Stimulated activated CD4-positive, alpha-beta T cell treated with anti-CD3 and anti-CD28 coated beads, Interleukin-4, amount 100 ng/mL, for 4 hours (primary cell): ENCODE measurements around the gene NCK2.

Source experiments
- DNase-seq, 2 experiments: peaks; one replicate each; pipeline ENCODE4 v3.0.0-alpha.2; 2020

NCK2 gene

GRCh38 chr2:105854972-105855371 lies 110.3 kb downstream of the NCK2 start:
- no peak for DNase-seq

- no peak for DNase-seq
Measured at GRCh38 chr2:105856581-105856980, 111.9 kb downstream of the NCK2 start.

GRCh38 chr2:105857076-105857740 lies 112.5 kb downstream of the NCK2 start:
- peak; percentile 23 to 33 for DNase-seq

GRCh38 chr2:105858868-105859693 lies 114.4 kb downstream of the NCK2 start:
- DNase-seq: peak in 1 of 2 experiments; percentile 46

GRCh38 chr2:105859694-105859951 lies 114.9 kb downstream of the NCK2 start:
- DNase-seq: no peak

- no peak for DNase-seq
Measured at GRCh38 chr2:105860567-105860966, 115.9 kb downstream of the NCK2 start.

GRCh38 chr2:105861200-105861599 lies 116.5 kb downstream of the NCK2 start:
- no peak for DNase-seq

- DNase-seq: no peak
Measured at GRCh38 chr2:105862843-105863242, 118.1 kb downstream of the NCK2 start.

- no peak for DNase-seq
Measured at GRCh38 chr2:105864262-105864661, 119.5 kb downstream of the NCK2 start.

- DNase-seq: no peak
Measured at GRCh38 chr2:105865222-105865913, 120.7 kb downstream of the NCK2 start.

GRCh38 chr2:105866216-105867185 lies 121.8 kb downstream of the NCK2 start:
- no peak for DNase-seq

- DNase-seq: no peak
Measured at GRCh38 chr2:105867587-105867986, 122.9 kb downstream of the NCK2 start.

- DNase-seq: no peak
Measured at GRCh38 chr2:105868060-105868459, 123.3 kb downstream of the NCK2 start.

- DNase-seq: no peak
Measured at GRCh38 chr2:105869341-105869740, 124.6 kb downstream of the NCK2 start.

- DNase-seq: no peak
Measured at GRCh38 chr2:105870062-105870461, 125.3 kb downstream of the NCK2 start.

GRCh38 chr2:105870858-105871257 lies 126.1 kb downstream of the NCK2 start:
- no peak for DNase-seq

GRCh38 chr2:105872142-105872728 lies 127.5 kb downstream of the NCK2 start:
- DNase-seq: no peak

GRCh38 chr2:105872830-105873229 lies 128.1 kb downstream of the NCK2 start:
- no peak for DNase-seq

GRCh38 chr2:105873281-105873680 lies 128.6 kb downstream of the NCK2 start:
- DNase-seq: no peak

- DNase-seq: peak; percentile 48 to 67
Measured at GRCh38 chr2:105873721-105874120, 129.0 kb downstream of the NCK2 start.

- no peak for DNase-seq
Measured at GRCh38 chr2:105874466-105874865, 129.8 kb downstream of the NCK2 start.

- no peak for DNase-seq
Measured at GRCh38 chr2:105875241-105875640, 130.5 kb downstream of the NCK2 start.
